Ectodermal cell (in vitro differentiated cells): ENCODE measurements around the gene SKA1.
"Not testable (repeated sequence)": the region's sequence is repeated elsewhere in the genome, so short reads cannot be mapped to it uniquely, and the experiment has no call there.

ENCODE experiments used
- H3K27ac ChIP-seq: 2 replicates; pipeline ENCODE4 v1.7.0; 2013; ENCODE audit warnings: mild to moderate bottlenecking, low read depth, low read length; ENCODE audit not compliant: insufficient read depth, poor library complexity, severe bottlenecking
- H3K27me3 ChIP-seq: 2 replicates; pipeline ENCODE4 v1.7.0; 2013; ENCODE audit warnings: mild to moderate bottlenecking, low read length; ENCODE audit not compliant: insufficient read depth, control insufficient read depth, poor library complexity, severe bottlenecking
- H3K36me3 ChIP-seq: one replicate; pipeline ENCODE4 v1.7.0; 2013; ENCODE audit warnings: low read length; ENCODE audit not compliant: control insufficient read depth, insufficient read depth
- H3K4me1 ChIP-seq: one replicate; pipeline ENCODE4 v1.7.0; 2013; ENCODE audit warnings: low read length; ENCODE audit not compliant: control insufficient read depth, insufficient read depth
- H3K4me3 ChIP-seq: 2 replicates; pipeline ENCODE4 v1.7.0; 2013; ENCODE audit warnings: low read depth, low read length, control low read depth; ENCODE audit not compliant: insufficient read depth
- H3K9me3 ChIP-seq: 2 replicates; pipeline ENCODE4 v1.7.0; 2013; ENCODE audit warnings: mild to moderate bottlenecking, low read length, moderate library complexity; ENCODE audit not compliant: control insufficient read depth
- WGBS, 2 experiments: methylation state at CpG; one replicate each; pipeline ENCODE4 v1.1.7; 2013; ENCODE audit warnings: missing lambda C conversion rate in 2 of 2; 5-methylcytosine and 5-hydroxymethylcytosine counted together

SKA1 gene

GRCh38 chr18:50404752-50405581 is 30.1 kb downstream of the SKA1 start:
- H3K4me3 ChIP-seq, H3K36me3 ChIP-seq, H3K9me3 ChIP-seq, H3K27ac ChIP-seq: not testable (repeated sequence)
- WGBS, 2 experiments: 81 to 85% methylated on average over 13 of the region's 13 CpGs
- Histone ChIP-seq H3K27me3 (peaks cover 38% of the 10 kb centered on the region), H3K4me1 (peaks cover 29% of the 10 kb centered on the region)

GRCh38 chr18:50405582-50406271 is 30.9 kb downstream of the SKA1 start:
- H3K27ac ChIP-seq: no peak overlapping the region

GRCh38 chr18:50409236-50409635 is 34.4 kb downstream of the SKA1 start:
- 78 to 87% methylated on average over 5 of the region's 5 CpGs for WGBS, 2 experiments
- no peaks in the 10 kb centered on the region for H3K36me3 ChIP-seq
- no peaks in the 10 kb centered on the region for H3K27me3 ChIP-seq
- peaks cover 15% of the 10 kb centered on the region for H3K4me1 ChIP-seq
- H3K4me3 ChIP-seq: no peak overlapping the region
- H3K27ac ChIP-seq: no peak overlapping the region
- no peaks in the 10 kb centered on the region for H3K9me3 ChIP-seq

More at GRCh38 chr18:50405582-50406271, 30.9 kb downstream of the SKA1 start:
- 42 to 46% methylated on average over 17 of the region's 17 CpGs for WGBS, 2 experiments
- peaks cover 21% of the 10 kb centered on the region for H3K4me1 ChIP-seq
- no peaks in the 10 kb centered on the region for H3K9me3 ChIP-seq
- no peaks in the 10 kb centered on the region for H3K36me3 ChIP-seq
- peaks cover 30% of the 10 kb centered on the region for H3K27me3 ChIP-seq
- no peak overlapping the region for H3K4me3 ChIP-seq

GRCh38 chr18:50410008-50410407 is 35.2 kb downstream of the SKA1 start:
- 92 to 94% methylated on average over 4 of the region's 4 CpGs for WGBS, 2 experiments
- H3K4me1 ChIP-seq: peaks cover 14% of the 10 kb centered on the region
- no peaks in the 10 kb centered on the region for H3K36me3 ChIP-seq
- no peaks in the 10 kb centered on the region for H3K9me3 ChIP-seq
- H3K27ac ChIP-seq: no peak overlapping the region
- H3K4me3 ChIP-seq: no peak overlapping the region
- H3K27me3 ChIP-seq: no peaks in the 10 kb centered on the region

GRCh38 chr18:50410894-50411293 is 36.0 kb downstream of the SKA1 start:
- WGBS, 2 experiments: 100% methylated on average over 1 of the region's 1 CpG; no CpG with 5 or more reads in 1 of the 2 experiments
- Histone ChIP-seq H3K27ac (no peak overlapping the region), H3K9me3 (no peaks in the 10 kb centered on the region), H3K36me3 (no peaks in the 10 kb centered on the region), H3K27me3 (no peaks in the 10 kb centered on the region), H3K4me1 (peaks cover 5% of the 10 kb centered on the region), H3K4me3 (no peak overlapping the region)

- WGBS, 2 experiments: 97 to 100% methylated on average over 1 to 2 of the region's 3 CpGs
- not testable (repeated sequence) for H3K27ac ChIP-seq, H3K4me1 ChIP-seq, H3K9me3 ChIP-seq, H3K36me3 ChIP-seq, H3K4me3 ChIP-seq, H3K27me3 ChIP-seq
Observed at GRCh38 chr18:50416832-50417231, 42.0 kb downstream of the SKA1 start.

- not testable (repeated sequence) for H3K27me3 ChIP-seq, H3K4me1 ChIP-seq, H3K9me3 ChIP-seq, H3K36me3 ChIP-seq, H3K4me3 ChIP-seq, H3K27ac ChIP-seq
- WGBS, 2 experiments: 94 to 95% methylated on average over 21 of the region's 21 CpGs
Observed at GRCh38 chr18:50417705-50418104, 42.9 kb downstream of the SKA1 start.

GRCh38 chr18:50418650-50419049 is 43.8 kb downstream of the SKA1 start:
- no peak overlapping the region for H3K27ac ChIP-seq
- WGBS, 2 experiments: 91 to 100% methylated on average over 2 of the region's 2 CpGs
- H3K9me3 ChIP-seq: no peaks in the 10 kb centered on the region
- H3K27me3 ChIP-seq: no peaks in the 10 kb centered on the region
- no peaks in the 10 kb centered on the region for H3K36me3 ChIP-seq
- no peak overlapping the region for H3K4me3 ChIP-seq
- H3K4me1 ChIP-seq: no peaks in the 10 kb centered on the region

- Histone ChIP-seq H3K4me1 (no peaks in the 10 kb centered on the region), H3K27ac (no peak overlapping the region), H3K4me3 (no peak overlapping the region), H3K36me3 (no peaks in the 10 kb centered on the region), H3K27me3 (no peaks in the 10 kb centered on the region), H3K9me3 (no peaks in the 10 kb centered on the region)
- WGBS, 2 experiments: 90 to 93% methylated on average over 2 of the region's 2 CpGs
Observed at GRCh38 chr18:50422286-50422898, 47.5 kb downstream of the SKA1 start.
